ENCODE results near the gene MBP. TPM values are rescaled to one million over a fixed set of nuclear protein-coding genes. Genes with fewer than 3 reads are reported as not detected.
A peak's percentile ranks its signal among the peaks of the same experiment; 100 is the strongest.

Gene MBP
- total RNA-seq, 2 experiments from 2014 or later: 13.5 to 28.9 TPM

- POLR2A ChIA-PET: no interaction called here
Measured at GRCh38 chr18:77004555-77005380, 127.8 kb downstream of the MBP start.

GRCh38 chr18:77003316-77003715 lies 129.3 kb downstream of the MBP start:
- Histone ChIP-seq H3K9me3 (ENCODE audit: low read length) (no peaks in the 10 kb centered on the region), H3K4me1 (ENCODE audit: insufficient read depth, low read length, poor library complexity, severe bottlenecking) (peaks cover 7% of the 10 kb centered on the region), H2AFZ (ENCODE audit: low read length) (no peak overlapping the region), H3K79me2 (ENCODE audit: insufficient read depth, low read depth, low read length) (no peaks in the 10 kb centered on the region), H3K4me2 (ENCODE audit: low read length) (no peak overlapping the region), H4K20me1 (ENCODE audit: insufficient read depth, low read length) (no peaks in the 10 kb centered on the region), H3K4me3 (ENCODE audit: low read depth, low read length, poor library complexity, severe bottlenecking) (no peak overlapping the region), H3K36me3 (ENCODE audit: insufficient read depth, low read length) (no peaks in the 10 kb centered on the region), H3K9me2 (ENCODE audit: insufficient read depth, low read length) (no peaks in the 10 kb centered on the region), H3K27ac (ENCODE audit: low read depth, low read length, poor library complexity, severe bottlenecking) (no peak overlapping the region)
- no peak for DNase-seq (ENCODE audit: low spot score)
- intact Hi-C loops (cut with micrococcal nuclease; ENCODE audit: unreplicated experiment): no loop called here
- ChIA-PET POLR2A (interaction anchor here (1.5 kb wide), 1 partner anchor 51 kb away, joined by 4 read pairs; no protein-coding TSS in a partner anchor), CTCF (ENCODE audit: unreplicated experiment) (no interaction called here)
- TF ChIP-seq CTCF (conservative IDR thresholded peaks at IDR 0.05; ENCODE audit: low read length) (no peak), EZH2phosphoT487 (IDR thresholded peaks at IDR 0.05; ENCODE audit: borderline replicate concordance, low read depth, low read length) (no peak)
- no TSS peak for BruUV-seq (replicated peaks)

More at GRCh38 chr18:77004555-77005380, 127.8 kb downstream of the MBP start:
- H3K79me2 ChIP-seq (ENCODE audit: insufficient read depth, low read depth, low read length): no peaks in the 10 kb centered on the region
- no peak for TF ChIP-seq CTCF (conservative IDR thresholded peaks at IDR 0.05; ENCODE audit: low read length)
- no peak for TF ChIP-seq EZH2phosphoT487 (IDR thresholded peaks at IDR 0.05; ENCODE audit: borderline replicate concordance, low read depth, low read length)
- no peak overlapping the region for H2AFZ ChIP-seq (ENCODE audit: low read length)
- no peaks in the 10 kb centered on the region for H3K9me3 ChIP-seq (ENCODE audit: low read length)
- no peak overlapping the region for H3K27ac ChIP-seq (ENCODE audit: low read depth, low read length, poor library complexity, severe bottlenecking)
- peak overlapping the region; percentile 5; the same call in 1 of the 2 replicates for H3K4me2 ChIP-seq (ENCODE audit: low read length)
- H4K20me1 ChIP-seq (ENCODE audit: insufficient read depth, low read length): no peaks in the 10 kb centered on the region
- CTCF ChIA-PET (ENCODE audit: unreplicated experiment): no interaction called here
- peaks cover 7% of the 10 kb centered on the region for H3K4me1 ChIP-seq (ENCODE audit: insufficient read depth, low read length, poor library complexity, severe bottlenecking)
- DNase-seq (ENCODE audit: low spot score): no peak
- no peaks in the 10 kb centered on the region for H3K36me3 ChIP-seq (ENCODE audit: insufficient read depth, low read length)
- intact Hi-C loops (cut with micrococcal nuclease; ENCODE audit: unreplicated experiment): no loop called here
- BruUV-seq (replicated peaks): no TSS peak
- no peak overlapping the region for H3K4me3 ChIP-seq (ENCODE audit: low read depth, low read length, poor library complexity, severe bottlenecking)
- H3K9me2 ChIP-seq (ENCODE audit: insufficient read depth, low read length): no peaks in the 10 kb centered on the region

GRCh38 chr18:77002496-77002895 lies 130.1 kb downstream of the MBP start:
- intact Hi-C loops (cut with micrococcal nuclease; ENCODE audit: unreplicated experiment): no loop called here
- Histone ChIP-seq H3K36me3 (ENCODE audit: insufficient read depth, low read length) (no peaks in the 10 kb centered on the region), H3K9me2 (ENCODE audit: insufficient read depth, low read length) (no peaks in the 10 kb centered on the region), H3K27ac (ENCODE audit: low read depth, low read length, poor library complexity, severe bottlenecking) (no peak overlapping the region), H3K4me1 (ENCODE audit: insufficient read depth, low read length, poor library complexity, severe bottlenecking) (peaks cover 7% of the 10 kb centered on the region), H3K9me3 (ENCODE audit: low read length) (no peaks in the 10 kb centered on the region), H3K4me2 (ENCODE audit: low read length) (0 out of 2 replicates have a peak overlapping the region, but pooled peaks have one; percentile 5), H3K79me2 (ENCODE audit: insufficient read depth, low read depth, low read length) (no peaks in the 10 kb centered on the region), H3K4me3 (ENCODE audit: low read depth, low read length, poor library complexity, severe bottlenecking) (no peak overlapping the region), H2AFZ (ENCODE audit: low read length) (no peak overlapping the region), H4K20me1 (ENCODE audit: insufficient read depth, low read length) (no peaks in the 10 kb centered on the region)
- ChIA-PET CTCF (ENCODE audit: unreplicated experiment) (no interaction called here), POLR2A (no interaction called here)
- no peak for DNase-seq (ENCODE audit: low spot score)
- TF ChIP-seq EZH2phosphoT487 (IDR thresholded peaks at IDR 0.05; ENCODE audit: borderline replicate concordance, low read depth, low read length) (no peak), CTCF (conservative IDR thresholded peaks at IDR 0.05; ENCODE audit: low read length) (no peak)
- no TSS peak for BruUV-seq (replicated peaks)

All from OCI-LY7 (cell line).